ENCODE measurements around the gene LDAH.

The LDAH gene

DNA sequence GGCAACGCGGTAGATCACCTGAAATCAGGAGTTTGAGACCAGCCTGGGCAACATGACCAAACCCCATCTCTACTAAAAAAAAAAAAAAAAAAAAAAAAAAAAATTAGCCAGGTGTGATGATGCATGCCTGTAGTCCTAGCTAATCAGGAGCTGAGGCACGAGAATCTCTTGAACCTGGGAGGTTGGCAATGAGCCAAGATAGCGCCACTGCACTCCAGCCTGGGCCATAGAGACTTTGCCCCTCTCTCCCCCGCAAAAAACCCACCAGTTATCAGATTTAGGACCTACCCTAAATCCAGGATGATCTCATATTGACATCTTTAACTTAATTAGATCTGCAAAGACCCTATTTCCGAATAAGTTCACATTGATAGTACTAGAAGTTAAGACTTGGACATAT, 29.2 kb upstream of the LDAH start:
- no peak for ATAC-seq
- no peak for TF ChIP-seq ZFP3 (CRISPR knock-in tag; IDR thresholded peaks at IDR 0.05)
- no peak for TF ChIP-seq ARNTL (CRISPR knock-in tag; IDR thresholded peaks at IDR 0.05; ENCODE audit: borderline replicate concordance, low read depth)
- no peak for TF ChIP-seq SNAI2 (CRISPR knock-in tag; IDR thresholded peaks at IDR 0.05)
- no peak for TF ChIP-seq TSHZ2 (CRISPR knock-in tag; IDR thresholded peaks at IDR 0.05)
- no peak for TF ChIP-seq ZFP30 (CRISPR knock-in tag; IDR thresholded peaks at IDR 0.05)
- no peak for TF ChIP-seq BACH2 (CRISPR knock-in tag; IDR thresholded peaks at IDR 0.05; ENCODE audit: borderline replicate concordance)
- TF ChIP-seq ESRRG (CRISPR knock-in tag; IDR thresholded peaks at IDR 0.05) = no peak
- TF ChIP-seq ZNF565 (CRISPR knock-in tag; conservative IDR thresholded peaks at IDR 0.05; ENCODE audit: low read depth) = no peak
- no peak for TF ChIP-seq TOX (CRISPR knock-in tag; IDR thresholded peaks at IDR 0.05; ENCODE audit: borderline replicate concordance)
- TF ChIP-seq CSDC2 (CRISPR knock-in tag; IDR thresholded peaks at IDR 0.05) = no peak
- TF ChIP-seq OSR1 (CRISPR knock-in tag; IDR thresholded peaks at IDR 0.05) = no peak
- TF ChIP-seq, protein P1, sequence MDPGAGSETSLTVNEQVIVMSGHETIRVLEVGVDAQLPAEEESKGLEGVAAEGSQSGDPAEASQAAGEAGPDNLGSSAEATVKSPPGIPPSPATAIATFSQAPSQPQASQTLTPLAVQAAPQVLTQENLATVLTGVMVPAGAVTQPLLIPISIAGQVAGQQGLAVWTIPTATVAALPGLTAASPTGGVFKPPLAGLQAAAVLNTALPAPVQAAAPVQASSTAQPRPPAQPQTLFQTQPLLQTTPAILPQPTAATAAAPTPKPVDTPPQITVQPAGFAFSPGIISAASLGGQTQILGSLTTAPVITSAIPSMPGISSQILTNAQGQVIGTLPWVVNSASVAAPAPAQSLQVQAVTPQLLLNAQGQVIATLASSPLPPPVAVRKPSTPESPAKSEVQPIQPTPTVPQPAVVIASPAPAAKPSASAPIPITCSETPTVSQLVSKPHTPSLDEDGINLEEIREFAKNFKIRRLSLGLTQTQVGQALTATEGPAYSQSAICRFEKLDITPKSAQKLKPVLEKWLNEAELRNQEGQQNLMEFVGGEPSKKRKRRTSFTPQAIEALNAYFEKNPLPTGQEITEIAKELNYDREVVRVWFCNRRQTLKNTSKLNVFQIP (CRISPR knock-in tag; IDR thresholded peaks at IDR 0.05; ENCODE audit: borderline replicate concordance, low read depth) = no peak
- no peak for TF ChIP-seq ZNF70 (CRISPR knock-in tag; IDR thresholded peaks at IDR 0.05)
- no peak for TF ChIP-seq ISL1 (CRISPR knock-in tag; IDR thresholded peaks at IDR 0.05)
- TF ChIP-seq RARB (CRISPR knock-in tag; IDR thresholded peaks at IDR 0.05) = no peak

DNA sequence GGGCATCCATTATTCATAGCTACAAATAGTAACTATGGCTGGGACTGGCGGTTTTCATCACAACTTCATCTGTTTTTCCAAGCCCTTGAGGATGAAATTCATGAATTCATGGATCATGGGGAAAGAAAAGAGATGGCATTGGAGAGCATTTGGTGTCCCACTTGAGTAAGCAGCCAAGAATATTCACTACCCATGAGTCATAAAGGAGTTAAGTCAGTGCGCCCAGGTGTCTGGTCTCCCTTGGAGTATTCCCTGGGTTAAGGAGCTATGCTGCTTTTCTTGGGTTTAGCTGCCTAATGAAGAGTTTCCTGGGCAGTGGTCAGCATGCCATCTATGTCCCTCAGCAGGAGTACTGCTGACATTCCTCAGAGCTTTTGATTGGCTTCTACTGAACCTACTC, 21.3 kb upstream of the LDAH start:
- no peak for TF ChIP-seq TOX (CRISPR knock-in tag; IDR thresholded peaks at IDR 0.05; ENCODE audit: borderline replicate concordance)
- no peak for ATAC-seq

GRCh38 chr2:20839052-20839451, 16.2 kb upstream of the LDAH start:
- ATAC-seq = no peak
- TF ChIP-seq RARB (CRISPR knock-in tag; IDR thresholded peaks at IDR 0.05) (no peak), CSDC2 (CRISPR knock-in tag; IDR thresholded peaks at IDR 0.05) (no peak), ZNF8 (CRISPR knock-in tag; IDR thresholded peaks at IDR 0.05) (peak; percentile 83), CREB5 (CRISPR knock-in tag; IDR thresholded peaks at IDR 0.05; ENCODE audit: low read depth) (no peak), ZNF70 (CRISPR knock-in tag; IDR thresholded peaks at IDR 0.05) (no peak), SNAI2 (CRISPR knock-in tag; IDR thresholded peaks at IDR 0.05) (no peak), ARNTL (CRISPR knock-in tag; IDR thresholded peaks at IDR 0.05; ENCODE audit: borderline replicate concordance, low read depth) (no peak)

- TF ChIP-seq TOX (CRISPR knock-in tag; IDR thresholded peaks at IDR 0.05; ENCODE audit: borderline replicate concordance) (no peak), ZFP30 (CRISPR knock-in tag; IDR thresholded peaks at IDR 0.05) (no peak), CSDC2 (CRISPR knock-in tag; IDR thresholded peaks at IDR 0.05) (no peak), PPARA (CRISPR knock-in tag; IDR thresholded peaks at IDR 0.05; ENCODE audit: borderline replicate concordance) (no peak), GLIS3 (CRISPR knock-in tag; IDR thresholded peaks at IDR 0.05) (no peak), ZNF565 (CRISPR knock-in tag; conservative IDR thresholded peaks at IDR 0.05; ENCODE audit: low read depth) (no peak), ZNF70 (CRISPR knock-in tag; IDR thresholded peaks at IDR 0.05) (no peak), OSR1 (CRISPR knock-in tag; IDR thresholded peaks at IDR 0.05) (no peak), TSHZ2 (CRISPR knock-in tag; IDR thresholded peaks at IDR 0.05) (no peak), ZC3H10 (CRISPR knock-in tag; IDR thresholded peaks at IDR 0.05) (no peak), ZFP3 (CRISPR knock-in tag; IDR thresholded peaks at IDR 0.05) (no peak), TCF4 (CRISPR knock-in tag; IDR thresholded peaks at IDR 0.05; ENCODE audit: borderline replicate concordance) (no peak)
- TF ChIP-seq, protein P1 (CRISPR knock-in tag; IDR thresholded peaks at IDR 0.05; ENCODE audit: borderline replicate concordance, low read depth) = no peak
- TF ChIP-seq, protein P2, sequence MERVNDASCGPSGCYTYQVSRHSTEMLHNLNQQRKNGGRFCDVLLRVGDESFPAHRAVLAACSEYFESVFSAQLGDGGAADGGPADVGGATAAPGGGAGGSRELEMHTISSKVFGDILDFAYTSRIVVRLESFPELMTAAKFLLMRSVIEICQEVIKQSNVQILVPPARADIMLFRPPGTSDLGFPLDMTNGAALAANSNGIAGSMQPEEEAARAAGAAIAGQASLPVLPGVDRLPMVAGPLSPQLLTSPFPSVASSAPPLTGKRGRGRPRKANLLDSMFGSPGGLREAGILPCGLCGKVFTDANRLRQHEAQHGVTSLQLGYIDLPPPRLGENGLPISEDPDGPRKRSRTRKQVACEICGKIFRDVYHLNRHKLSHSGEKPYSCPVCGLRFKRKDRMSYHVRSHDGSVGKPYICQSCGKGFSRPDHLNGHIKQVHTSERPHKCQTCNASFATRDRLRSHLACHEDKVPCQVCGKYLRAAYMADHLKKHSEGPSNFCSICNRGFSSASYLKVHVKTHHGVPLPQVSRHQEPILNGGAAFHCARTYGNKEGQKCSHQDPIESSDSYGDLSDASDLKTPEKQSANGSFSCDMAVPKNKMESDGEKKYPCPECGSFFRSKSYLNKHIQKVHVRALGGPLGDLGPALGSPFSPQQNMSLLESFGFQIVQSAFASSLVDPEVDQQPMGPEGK (CRISPR knock-in tag; IDR thresholded peaks at IDR 0.05; ENCODE audit: borderline replicate concordance) = no peak
- no peak for ATAC-seq
Observed at GRCh38 chr2:20838016-20838415, 15.1 kb upstream of the LDAH start.

Measured in SK-N-SH treated with all-trans-retinoic acid at 6 μM for 48 hours (cell line).